ENCODE measurements around the gene MAD2L1BP. TPM values are rescaled to one million over a fixed set of nuclear protein-coding genes. Genes with fewer than 3 reads are reported as not detected.
A peak's percentile ranks its signal among the peaks of the same experiment; 100 is the strongest.

Gene MAD2L1BP
- total and polyA plus RNA-seq, 2 donors (not counting 3 experiments of a cell fraction or from before 2014, with no cell fraction given) = 32.3 to 62.0 TPM

- Histone ChIP-seq H4K20me1 (replicated peaks; ENCODE audit: control insufficient read depth, extremely low read depth, insufficient read depth, low read length) (no peaks in the 10 kb centered on the region), H3K27ac (ENCODE audit: insufficient read depth, low read depth, low read length) (no peak overlapping the region), H3K4me1 (ENCODE audit: control insufficient read depth, extremely low read depth, insufficient read depth, low read length) (peaks cover 8% of the 10 kb centered on the region), H3K27me3 (ENCODE audit: control insufficient read depth in 2 of 2, insufficient read depth in 2 of 2, low read length in 2 of 2) (no peaks in the 10 kb centered on the region), H3K9me1 (replicated peaks; ENCODE audit: control insufficient read depth, extremely low read depth, insufficient read depth, low read length) (no peaks in the 10 kb centered on the region), H3K9ac (replicated peaks; ENCODE audit: extremely low read depth, insufficient read depth, low read length) (no peak overlapping the region), H3K36me3 (ENCODE audit: control insufficient read depth in 2 of 2, extremely low read depth in 1 of 2, insufficient read depth in 2 of 2, low read length in 2 of 2) (peaks cover 6 to 15% of the 10 kb centered on the region in 2 experiments), H3K79me2 (ENCODE audit: control insufficient read depth, insufficient read depth, low read length) (peaks cover 42% of the 10 kb centered on the region), H2AFZ (ENCODE audit: low read depth, low read length) (no peak overlapping the region), H3K4me2 (ENCODE audit: insufficient read depth, low read length) (no peak overlapping the region), H3K4me3 (replicated peaks in 1 of 3; ENCODE audit: insufficient read depth in 1 of 3, low read depth in 1 of 3, low read length in 3 of 3) (no peak overlapping the region), H3K9me3 (replicated peaks; ENCODE audit: control insufficient read depth, insufficient read depth, low read length) (no peaks in the 10 kb centered on the region)
- FAIRE-seq = no peak
- ChIA-PET CTCF (interaction anchor here (1.2 to 7.7 kb wide), 3 partner anchors 15 to 87 kb away, joined by 3 to 49 read pairs (median 3); no protein-coding TSS in a partner anchor), POLR2A (no interaction called here)
- intact Hi-C loops (cut with micrococcal nuclease) (no loop called here), dilution Hi-C loops (cut with MboI; ENCODE audit: extremely low pct_ligation_motif_present, low sequenced_read_pairs) (no loop called here)
- DNase-seq (ENCODE audit: low read depth, low spot score) = peak; percentile 31
- TF ChIP-seq JUN (IDR thresholded peaks at IDR 0.05; ENCODE audit: borderline replicate concordance, insufficient read depth, insufficient read length, low read depth) (no peak), GATA2 (IDR thresholded peaks at IDR 0.05; ENCODE audit: insufficient read depth, insufficient read length, low read depth, low read length) (peak; percentile 58)
- BruUV-seq (replicated peaks) = no TSS peak
Measured at GRCh38 chr6:43682724-43683429, 47.2 kb downstream of the MAD2L1BP start.

- H2AFZ ChIP-seq (ENCODE audit: low read depth, low read length) = no peak overlapping the region
- no TSS peak for BruUV-seq (replicated peaks)
- POLR2A ChIA-PET = no interaction called here
- intact Hi-C loops (cut with micrococcal nuclease) = no loop called here
- peaks cover 42% of the 10 kb centered on the region for H3K79me2 ChIP-seq (ENCODE audit: control insufficient read depth, insufficient read depth, low read length)
- H3K9me1 ChIP-seq (replicated peaks; ENCODE audit: control insufficient read depth, extremely low read depth, insufficient read depth, low read length) = no peaks in the 10 kb centered on the region
- CTCF ChIA-PET = interaction anchor here (1.2 to 7.7 kb wide), 2 partner anchors 16 to 86 kb away, joined by 3 to 49 read pairs; no protein-coding TSS in a partner anchor
- no peak for TF ChIP-seq POLR2AphosphoS5 (IDR thresholded peaks at IDR 0.05; ENCODE audit: insufficient read depth, low read depth, low read length)
- no peak for TF ChIP-seq FOS (IDR thresholded peaks at IDR 0.05; ENCODE audit: borderline replicate concordance, insufficient read depth, low read length)
- no peak for TF ChIP-seq EZH2 (IDR thresholded peaks at IDR 0.05; ENCODE audit: borderline replicate concordance, low read depth, low read length, severe bottlenecking)
- no peaks in the 10 kb centered on the region for H3K27me3 ChIP-seq (ENCODE audit: control insufficient read depth in 2 of 2, insufficient read depth in 2 of 2, low read length in 2 of 2)
- FAIRE-seq = no peak
- no peak for DNase-seq (ENCODE audit: low read depth, low spot score)
- no peak overlapping the region for H3K27ac ChIP-seq (ENCODE audit: insufficient read depth, low read depth, low read length)
- no peak overlapping the region for H3K4me3 ChIP-seq (replicated peaks in 1 of 3; ENCODE audit: insufficient read depth in 1 of 3, low read depth in 1 of 3, low read length in 3 of 3)
- H3K9ac ChIP-seq (replicated peaks; ENCODE audit: extremely low read depth, insufficient read depth, low read length) = no peak overlapping the region
- peaks cover 13% of the 10 kb centered on the region for H3K4me1 ChIP-seq (ENCODE audit: control insufficient read depth, extremely low read depth, insufficient read depth, low read length)
- H3K36me3 ChIP-seq (ENCODE audit: control insufficient read depth in 2 of 2, extremely low read depth in 1 of 2, insufficient read depth in 2 of 2, low read length in 2 of 2) = peaks cover under 1 to 9% of the 10 kb centered on the region in 2 experiments
- no peaks in the 10 kb centered on the region for H4K20me1 ChIP-seq (replicated peaks; ENCODE audit: control insufficient read depth, extremely low read depth, insufficient read depth, low read length)
- dilution Hi-C loops (cut with MboI; ENCODE audit: extremely low pct_ligation_motif_present, low sequenced_read_pairs) = no loop called here
- no peaks in the 10 kb centered on the region for H3K9me3 ChIP-seq (replicated peaks; ENCODE audit: control insufficient read depth, insufficient read depth, low read length)
- no peak overlapping the region for H3K4me2 ChIP-seq (ENCODE audit: insufficient read depth, low read length)
Measured at GRCh38 chr6:43683708-43684455, 48.2 kb downstream of the MAD2L1BP start.
